Measurements from ENCODE around the gene AIFM3.
"Not testable (repeated sequence)": the region's sequence is repeated elsewhere in the genome, so short reads cannot be mapped to it uniquely, and the experiment has no call there.

The AIFM3 gene

GRCh38 chr22:20940186-20940651 is 26.8 kb upstream of the AIFM3 start:
- TF ChIP-seq EZH2phosphoT487 (conservative IDR thresholded peaks at IDR 0.05; ENCODE audit: low read length) (no peak), CTCF (IDR thresholded peaks at IDR 0.05; ENCODE audit: insufficient read depth, low read length, poor library complexity, severe bottlenecking) (no peak)
- H3K36me3 ChIP-seq (ENCODE audit: low read length) = no peaks in the 10 kb centered on the region
- no peaks in the 10 kb centered on the region for H3K9me3 ChIP-seq (ENCODE audit: insufficient read depth, low read length)
- H3K27me3 ChIP-seq (ENCODE audit: low read length) = no peaks in the 10 kb centered on the region
- H3K79me2 ChIP-seq (ENCODE audit: insufficient read depth, low read length) = peaks cover 95% of the 10 kb centered on the region
- no peak overlapping the region for H3K27ac ChIP-seq (ENCODE audit: low read depth, low read length)
- no peak overlapping the region for H2AFZ ChIP-seq (ENCODE audit: low read depth, low read length, severe bottlenecking)
- 0 out of 2 replicates have a peak, but pooled peaks cover 3% of the 10 kb centered on the region for H4K20me1 ChIP-seq (ENCODE audit: low read depth, low read length)
- H3K4me2 ChIP-seq (ENCODE audit: low read depth, low read length, poor library complexity, severe bottlenecking) = no peak overlapping the region
- no peak overlapping the region for H3K4me3 ChIP-seq (ENCODE audit: insufficient read depth, low read length, poor library complexity, severe bottlenecking)
- no peaks in the 10 kb centered on the region for H3F3A ChIP-seq (ENCODE audit: insufficient read depth)
- no peaks in the 10 kb centered on the region for H3K9me2 ChIP-seq (replicated peaks; ENCODE audit: insufficient read depth, low read length)
- H3K9ac ChIP-seq (ENCODE audit: low read length) = no peak overlapping the region

GRCh38 chr22:20940904-20941385 is 26.1 kb upstream of the AIFM3 start:
- no peak overlapping the region for H2AFZ ChIP-seq (ENCODE audit: low read depth, low read length, severe bottlenecking)
- no peak overlapping the region for H3K4me3 ChIP-seq (ENCODE audit: insufficient read depth, low read length, poor library complexity, severe bottlenecking)
- 0 out of 2 replicates have a peak, but pooled peaks cover 3% of the 10 kb centered on the region for H4K20me1 ChIP-seq (ENCODE audit: low read depth, low read length)
- no peak overlapping the region for H3K4me2 ChIP-seq (ENCODE audit: low read depth, low read length, poor library complexity, severe bottlenecking)
- no peak overlapping the region for H3K27ac ChIP-seq (ENCODE audit: low read depth, low read length)
- TF ChIP-seq CTCF (IDR thresholded peaks at IDR 0.05; ENCODE audit: insufficient read depth, low read length, poor library complexity, severe bottlenecking) (no peak), EZH2phosphoT487 (conservative IDR thresholded peaks at IDR 0.05; ENCODE audit: low read length) (no peak)
- no peaks in the 10 kb centered on the region for H3F3A ChIP-seq (ENCODE audit: insufficient read depth)
- no peaks in the 10 kb centered on the region for H3K36me3 ChIP-seq (ENCODE audit: low read length)
- H3K9me3 ChIP-seq (ENCODE audit: insufficient read depth, low read length) = no peaks in the 10 kb centered on the region
- H3K79me2 ChIP-seq (ENCODE audit: insufficient read depth, low read length) = peaks cover 95% of the 10 kb centered on the region
- no peak overlapping the region for H3K9ac ChIP-seq (ENCODE audit: low read length)
- H3K27me3 ChIP-seq (ENCODE audit: low read length) = no peaks in the 10 kb centered on the region
- H3K9me2 ChIP-seq (replicated peaks; ENCODE audit: insufficient read depth, low read length) = no peaks in the 10 kb centered on the region

- not testable (repeated sequence) for H2AFZ ChIP-seq (ENCODE audit: low read depth, low read length, severe bottlenecking); H3K4me2 ChIP-seq (ENCODE audit: low read depth, low read length, poor library complexity, severe bottlenecking); H3K36me3 ChIP-seq (ENCODE audit: low read length); H3K9me2 ChIP-seq (replicated peaks; ENCODE audit: insufficient read depth, low read length); H3F3A ChIP-seq (ENCODE audit: insufficient read depth); H3K27me3 ChIP-seq (ENCODE audit: low read length); H3K9me3 ChIP-seq (ENCODE audit: insufficient read depth, low read length); H3K4me3 ChIP-seq (ENCODE audit: insufficient read depth, low read length, poor library complexity, severe bottlenecking); H3K27ac ChIP-seq (ENCODE audit: low read depth, low read length); H3K9ac ChIP-seq (ENCODE audit: low read length); H4K20me1 ChIP-seq (ENCODE audit: low read depth, low read length)
- H3K79me2 ChIP-seq (ENCODE audit: insufficient read depth, low read length) = peaks cover 95% of the 10 kb centered on the region
These were observed 24.7 kb upstream of the AIFM3 start for GRCh38 chr22:20942203-20942902.

Measured in SU-DHL-6 (cell line).